ENCODE results near the gene DLGAP1. TPM values are rescaled to one million over a fixed set of nuclear protein-coding genes. Genes with fewer than 3 reads are reported as not detected.
"Not testable (repeated sequence)": the region's sequence is repeated elsewhere in the genome, so short reads cannot be mapped to it uniquely, and the experiment has no call there.

DLGAP1 gene
- total RNA-seq, 2 experiments from 2014 or later, result 0.31 to 0.36 TPM

GRCh38 chr18:3694030-3694778, 760.9 kb downstream of the DLGAP1 start:
- H3K9me3 Mint-ChIP-seq; H3K9me3 ChIP-seq (ENCODE audit: control insufficient read depth in 1 of 2, insufficient read depth in 1 of 2, low read length in 2 of 2); ATAC-seq (ENCODE audit: poor library complexity); intact Hi-C loops (cut with DNase I, micrococcal nuclease); H3K27ac Mint-ChIP-seq; DNase-seq; H3K27me3 ChIP-seq (ENCODE audit: control insufficient read depth in 1 of 2, insufficient read depth in 2 of 2, low read length in 2 of 2); CTCF ChIA-PET; H3K4me3 ChIP-seq (ENCODE audit: low read length); H3K4me3 Mint-ChIP-seq; POLR2A ChIA-PET; H3K27me3 Mint-ChIP-seq; H3K27ac ChIP-seq (ENCODE audit: low read depth in 1 of 2, low read length in 2 of 2); H3K4me1 Mint-ChIP-seq (ENCODE audit: low read depth); H3K36me3 Mint-ChIP-seq (ENCODE audit: low read depth); H3K4me1 ChIP-seq (ENCODE audit: insufficient read depth, low read length); H3K36me3 ChIP-seq (ENCODE audit: insufficient read depth, low read length): not testable (repeated sequence)

GRCh38 chr18:3693410-3693809, 761.7 kb downstream of the DLGAP1 start:
- ChIA-PET POLR2A (no interaction called here), CTCF (interaction anchor here (1.0 kb wide), 1 partner anchor 27 kb away, joined by 3 read pairs; no protein-coding TSS in a partner anchor)
- H3K9me3 Mint-ChIP-seq, result no peaks in the 10 kb centered on the region
- Histone ChIP-seq H3K9me3 (ENCODE audit: control insufficient read depth in 1 of 2, insufficient read depth in 1 of 2, low read length in 2 of 2) (no peaks in the 10 kb centered on the region), H3K4me1 (ENCODE audit: insufficient read depth, low read length) (no peaks in the 10 kb centered on the region), H3K27ac (ENCODE audit: low read depth in 1 of 2, low read length in 2 of 2) (no peak overlapping the region), H3K4me3 (ENCODE audit: low read length) (no peak overlapping the region), H3K27me3 (ENCODE audit: control insufficient read depth in 1 of 2, insufficient read depth in 2 of 2, low read length in 2 of 2) (peaks cover 0 to 2% of the 10 kb centered on the region in 2 experiments), H3K36me3 (ENCODE audit: insufficient read depth, low read length) (no peaks in the 10 kb centered on the region)
- no peak overlapping the region for H3K27ac Mint-ChIP-seq
- H3K4me1 Mint-ChIP-seq (ENCODE audit: low read depth), result no peaks in the 10 kb centered on the region
- intact Hi-C loops (cut with DNase I, micrococcal nuclease), result no loop called here
- DNase-seq (no peak), ATAC-seq (ENCODE audit: poor library complexity) (no peak)
- no peak for TF ChIP-seq CTCF (IDR thresholded peaks at IDR 0.05)
- no peaks in the 10 kb centered on the region for H3K27me3 Mint-ChIP-seq
- no peak overlapping the region for H3K4me3 Mint-ChIP-seq
- H3K36me3 Mint-ChIP-seq (ENCODE audit: low read depth), result no peaks in the 10 kb centered on the region

- Mint-ChIP-seq H3K9me3 (no peaks in the 10 kb centered on the region), H3K4me1 (ENCODE audit: low read depth) (no peaks in the 10 kb centered on the region), H3K27me3 (no peaks in the 10 kb centered on the region), H3K36me3 (ENCODE audit: low read depth) (no peaks in the 10 kb centered on the region), H3K27ac (no peak overlapping the region), H3K4me3 (no peak overlapping the region)
- POLR2A ChIA-PET, result no interaction called here
- no peak for TF ChIP-seq CTCF (IDR thresholded peaks at IDR 0.05)
- intact Hi-C loops (cut with DNase I, micrococcal nuclease), result no loop called here
- Histone ChIP-seq H3K4me3 (ENCODE audit: low read length) (no peak overlapping the region), H3K9me3 (ENCODE audit: control insufficient read depth in 1 of 2, insufficient read depth in 1 of 2, low read length in 2 of 2) (no peaks in the 10 kb centered on the region), H3K27me3 (ENCODE audit: control insufficient read depth in 1 of 2, insufficient read depth in 2 of 2, low read length in 2 of 2) (peaks cover 0 to 2% of the 10 kb centered on the region in 2 experiments), H3K36me3 (ENCODE audit: insufficient read depth, low read length) (no peaks in the 10 kb centered on the region), H3K27ac (ENCODE audit: low read depth in 1 of 2, low read length in 2 of 2) (no peak overlapping the region), H3K4me1 (ENCODE audit: insufficient read depth, low read length) (no peaks in the 10 kb centered on the region)
- CTCF ChIA-PET, result interaction anchor here (1.0 kb wide), 1 partner anchor 26 kb away, joined by 3 read pairs; no protein-coding TSS in a partner anchor
- ATAC-seq (ENCODE audit: poor library complexity) (no peak), DNase-seq (no peak)
These were observed 762.4 kb downstream of the DLGAP1 start for GRCh38 chr18:3692691-3693090.

Data from CD4-positive, alpha-beta T cell (primary cell).